Measurements from ENCODE around the gene FOXP1. TPM values are rescaled to one million over a fixed set of nuclear protein-coding genes. Genes with fewer than 3 reads are reported as not detected.
A peak's percentile ranks its signal among the peaks of the same experiment; 100 is the strongest.

FOXP1 gene
- polyA plus RNA-seq, 1 experiment, result 56.6 TPM

DNA sequence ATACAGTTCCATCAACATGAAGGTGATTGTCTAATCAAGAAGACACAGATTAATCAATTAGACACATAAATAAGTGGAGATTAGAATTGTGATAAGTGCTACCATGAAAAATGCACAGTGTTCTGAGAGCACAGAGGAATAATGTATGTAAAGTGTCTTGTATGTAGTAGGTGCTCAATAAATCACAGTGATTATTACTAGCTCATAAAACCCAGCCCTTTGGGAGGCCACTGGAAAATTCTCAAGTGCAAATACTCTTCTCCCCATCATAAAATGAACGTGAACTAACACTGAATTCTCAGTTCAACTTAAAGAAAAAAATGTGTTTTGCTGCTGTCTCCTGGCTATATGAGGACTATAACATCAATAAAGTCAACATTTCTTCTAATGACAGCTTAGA is 368.2 kb downstream of the FOXP1 start:
- POLR2A ChIA-PET, result no interaction called here
- TF ChIP-seq, protein P1, sequence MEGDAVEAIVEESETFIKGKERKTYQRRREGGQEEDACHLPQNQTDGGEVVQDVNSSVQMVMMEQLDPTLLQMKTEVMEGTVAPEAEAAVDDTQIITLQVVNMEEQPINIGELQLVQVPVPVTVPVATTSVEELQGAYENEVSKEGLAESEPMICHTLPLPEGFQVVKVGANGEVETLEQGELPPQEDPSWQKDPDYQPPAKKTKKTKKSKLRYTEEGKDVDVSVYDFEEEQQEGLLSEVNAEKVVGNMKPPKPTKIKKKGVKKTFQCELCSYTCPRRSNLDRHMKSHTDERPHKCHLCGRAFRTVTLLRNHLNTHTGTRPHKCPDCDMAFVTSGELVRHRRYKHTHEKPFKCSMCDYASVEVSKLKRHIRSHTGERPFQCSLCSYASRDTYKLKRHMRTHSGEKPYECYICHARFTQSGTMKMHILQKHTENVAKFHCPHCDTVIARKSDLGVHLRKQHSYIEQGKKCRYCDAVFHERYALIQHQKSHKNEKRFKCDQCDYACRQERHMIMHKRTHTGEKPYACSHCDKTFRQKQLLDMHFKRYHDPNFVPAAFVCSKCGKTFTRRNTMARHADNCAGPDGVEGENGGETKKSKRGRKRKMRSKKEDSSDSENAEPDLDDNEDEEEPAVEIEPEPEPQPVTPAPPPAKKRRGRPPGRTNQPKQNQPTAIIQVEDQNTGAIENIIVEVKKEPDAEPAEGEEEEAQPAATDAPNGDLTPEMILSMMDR (IDR thresholded peaks at IDR 0.05; ENCODE audit: low read depth, low read length), result no peak
- Histone ChIP-seq H3K4me3 (ENCODE audit: low read depth, low read length) (no peak overlapping the region), H3K27ac (ENCODE audit: low read depth, low read length) (no peak overlapping the region), H3K9me3 (ENCODE audit: control insufficient read depth, insufficient read depth, low read length) (no peaks in the 10 kb centered on the region), H3K27me3 (ENCODE audit: control insufficient read depth, insufficient read depth, low read length) (no peaks in the 10 kb centered on the region)
- DNase-seq (ENCODE audit: low read depth, low spot score), result no peak
- CTCF ChIA-PET, result interaction anchor here (0.6 kb wide), 1 partner anchor 158 kb away, joined by 3 read pairs; no protein-coding TSS in a partner anchor

DNA sequence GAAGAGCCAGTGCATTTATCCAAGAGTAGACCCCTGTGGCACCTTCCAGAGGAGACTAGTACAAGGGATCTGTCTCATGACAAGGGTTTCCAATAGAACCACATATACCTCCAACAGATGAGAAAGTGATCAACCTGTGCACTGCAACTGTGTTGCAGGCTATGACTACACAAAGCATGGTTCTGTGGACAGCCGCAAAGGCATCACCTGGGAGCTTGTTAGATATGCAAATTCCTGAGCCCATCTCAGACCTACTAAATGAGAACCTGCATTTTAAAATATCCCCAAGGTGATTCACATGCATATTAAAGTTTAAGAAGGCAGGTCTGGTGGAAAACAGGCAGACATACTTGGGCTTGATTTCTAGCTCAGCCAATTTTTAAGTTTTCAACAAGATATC is 368.7 kb downstream of the FOXP1 start:
- no peaks in the 10 kb centered on the region for H3K9me3 ChIP-seq (ENCODE audit: control insufficient read depth, insufficient read depth, low read length)
- ChIA-PET POLR2A (no interaction called here), CTCF (interaction anchor here (0.6 kb wide), 1 partner anchor 157 kb away, joined by 3 read pairs; no protein-coding TSS in a partner anchor)
- TF ChIP-seq, protein P1 (IDR thresholded peaks at IDR 0.05; ENCODE audit: low read depth, low read length), result no peak
- no peak for DNase-seq (ENCODE audit: low read depth, low spot score)
- no peaks in the 10 kb centered on the region for H3K27me3 ChIP-seq (ENCODE audit: control insufficient read depth, insufficient read depth, low read length)
- no peak overlapping the region for H3K4me3 ChIP-seq (ENCODE audit: low read depth, low read length)
- H3K27ac ChIP-seq (ENCODE audit: low read depth, low read length), result no peak overlapping the region

DNA sequence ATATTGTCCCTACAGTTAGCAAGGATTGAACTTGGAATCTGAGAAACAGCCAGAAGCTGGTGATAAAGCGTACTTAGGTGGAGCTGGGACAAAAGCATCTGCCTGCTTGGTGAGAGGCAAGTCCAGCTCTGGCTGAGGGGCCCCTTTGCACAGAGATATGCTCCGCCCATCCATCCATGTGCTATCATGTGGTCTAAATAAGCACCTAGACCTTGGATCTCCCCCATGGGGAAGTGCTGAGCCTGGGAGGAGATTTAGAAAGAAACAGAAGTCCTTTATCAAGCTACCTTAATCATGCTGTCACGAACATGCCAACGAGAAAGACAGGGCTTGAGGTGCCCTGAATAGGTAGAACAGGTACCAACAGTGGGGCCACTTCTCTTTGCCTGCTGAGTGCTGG is 369.5 kb downstream of the FOXP1 start:
- ChIA-PET CTCF (no interaction called here), POLR2A (no interaction called here)
- H3K4me3 ChIP-seq (ENCODE audit: low read depth, low read length), result no peak overlapping the region
- TF ChIP-seq, protein P1 (IDR thresholded peaks at IDR 0.05; ENCODE audit: low read depth, low read length), result no peak
- H3K27me3 ChIP-seq (ENCODE audit: control insufficient read depth, insufficient read depth, low read length), result no peaks in the 10 kb centered on the region
- H3K9me3 ChIP-seq (ENCODE audit: control insufficient read depth, insufficient read depth, low read length), result no peaks in the 10 kb centered on the region
- no peak overlapping the region for H3K27ac ChIP-seq (ENCODE audit: low read depth, low read length)
- no peak for DNase-seq (ENCODE audit: low read depth, low spot score)

DNA sequence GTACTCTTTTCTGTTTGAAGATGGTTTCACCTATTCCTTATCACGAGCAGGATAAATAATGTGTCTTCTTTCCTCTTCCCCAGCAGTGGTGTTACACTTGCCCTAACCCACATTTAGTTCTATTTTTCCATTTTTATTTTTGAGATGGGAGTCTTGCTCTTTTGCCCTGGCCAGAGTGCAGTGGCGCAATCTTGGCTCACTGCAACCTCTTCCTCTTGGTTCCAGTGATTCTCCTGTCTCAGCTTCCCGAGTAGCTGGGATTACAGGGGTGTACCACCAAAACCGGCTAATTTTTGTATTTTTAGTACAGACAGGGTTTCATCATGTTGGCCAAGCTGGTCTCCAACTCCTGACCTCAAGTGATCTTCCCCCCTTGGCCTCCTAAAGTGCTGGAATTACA is 372.4 kb downstream of the FOXP1 start:
- H3K4me3 ChIP-seq (ENCODE audit: low read depth, low read length), result no peak overlapping the region
- no peak overlapping the region for H3K27ac ChIP-seq (ENCODE audit: low read depth, low read length)
- H3K9me3 ChIP-seq (ENCODE audit: control insufficient read depth, insufficient read depth, low read length), result no peaks in the 10 kb centered on the region
- ChIA-PET CTCF (interaction anchor here (1.3 kb wide), 1 partner anchor 14 kb away, joined by 4 read pairs; no protein-coding TSS in a partner anchor), POLR2A (no interaction called here)
- TF ChIP-seq, protein P1 (IDR thresholded peaks at IDR 0.05; ENCODE audit: low read depth, low read length), result no peak
- no peak for DNase-seq (ENCODE audit: low read depth, low spot score)
- no peaks in the 10 kb centered on the region for H3K27me3 ChIP-seq (ENCODE audit: control insufficient read depth, insufficient read depth, low read length)

DNA sequence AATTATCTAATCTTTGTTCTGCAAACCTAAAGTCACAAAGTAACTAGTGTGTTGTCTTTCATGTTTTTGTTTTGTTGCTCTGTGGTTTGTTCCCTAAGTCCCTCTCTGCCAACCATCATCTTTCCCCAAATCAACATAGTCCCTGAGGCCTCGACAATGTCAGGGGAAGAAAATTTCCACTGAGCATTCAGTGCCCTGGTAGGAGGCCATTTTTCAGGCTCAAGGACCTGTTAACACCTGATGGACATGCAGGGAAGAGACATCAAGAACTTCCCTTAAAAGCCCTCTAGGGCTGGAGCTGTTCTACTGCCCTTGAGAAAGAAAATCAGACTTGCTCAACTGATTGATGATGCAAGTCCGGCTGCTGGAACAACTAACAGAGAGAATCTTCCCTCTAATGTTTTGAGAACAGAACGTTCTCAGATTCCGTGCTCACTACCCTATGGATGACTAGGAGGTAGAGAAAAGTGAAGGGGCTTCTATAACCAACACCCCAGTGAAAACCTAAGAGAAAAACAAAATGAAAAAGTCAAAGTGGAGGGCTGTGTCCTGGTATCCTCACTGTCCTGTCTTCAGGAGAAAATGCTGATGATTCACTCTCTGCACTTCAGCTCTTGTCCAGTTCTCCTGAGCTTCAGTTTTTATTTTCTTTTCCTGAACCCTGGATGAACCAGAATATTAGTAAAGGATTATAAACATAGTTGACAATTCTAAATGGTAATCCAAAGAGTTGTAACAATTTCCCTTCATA is 373.1 kb downstream of the FOXP1 start:
- no peaks in the 10 kb centered on the region for H3K9me3 ChIP-seq (ENCODE audit: control insufficient read depth, insufficient read depth, low read length)
- TF ChIP-seq, protein P1 (IDR thresholded peaks at IDR 0.05; ENCODE audit: low read depth, low read length), result peak; percentile 34; the same call in 1 of the 2 replicates
- ChIA-PET POLR2A (no interaction called here), CTCF (interaction anchor here (0.6 to 1.7 kb wide), 3 partner anchors 16 to 201 kb away, joined by 3 to 4 read pairs (median 3); no protein-coding TSS in a partner anchor)
- no peak for DNase-seq (ENCODE audit: low read depth, low spot score)
- peak overlapping the region; percentile 73 for H3K27ac ChIP-seq (ENCODE audit: low read depth, low read length)
- H3K4me3 ChIP-seq (ENCODE audit: low read depth, low read length), result no peak overlapping the region
- no peaks in the 10 kb centered on the region for H3K27me3 ChIP-seq (ENCODE audit: control insufficient read depth, insufficient read depth, low read length)

Measured in AG04450 (cell line).